WTC11 (cell line): ENCODE data around the gene TRPC4AP.

Source experiments
- CREM ChIP-seq: sonication (generic); formaldehyde crosslinking; IDR thresholded peaks from 2 replicates; pipeline ENCODE4 v1.8.1; 2022; ENCODE audit warnings: mild to moderate bottlenecking, missing genetic modification reagents, moderate library complexity
- CTCF ChIP-seq: fragments of 200-600 bp; IDR thresholded peaks from 2 replicates; pipeline ENCODE4 v1.8.0; 2022; ENCODE audit warnings: antibody characterized with exemption
- ETV6 ChIP-seq: sonication (generic); formaldehyde crosslinking; IDR thresholded peaks from 2 replicates; pipeline ENCODE4 v1.8.1; 2022; ENCODE audit warnings: mild to moderate bottlenecking, missing genetic modification reagents
- NR2C2 ChIP-seq: sonication (generic); formaldehyde crosslinking; IDR thresholded peaks from 2 replicates; pipeline ENCODE4 v1.8.0; 2022; ENCODE audit warnings: mild to moderate bottlenecking, missing genetic modification reagents
- TEAD1 ChIP-seq: sonication (generic); formaldehyde crosslinking; IDR thresholded peaks from 2 replicates; pipeline ENCODE4 v1.8.0; 2022; ENCODE audit warnings: mild to moderate bottlenecking, missing genetic modification reagents
- ZNF416 ChIP-seq: fragments of 250-450 bp; sonication (Bioruptor Pico); IDR thresholded peaks from 2 replicates; pipeline ENCODE4 v1.9.0; 2021; ENCODE audit warnings: mild to moderate bottlenecking, inconsistent platforms
- ZNF423 ChIP-seq: fragments of 250-450 bp; sonication (Bioruptor Pico); IDR thresholded peaks from 2 replicates; pipeline ENCODE4 v2.1.2; 2022; ENCODE audit warnings: mild to moderate bottlenecking, moderate library complexity
- TF ChIP-seq, protein P1 (sequence below): sonication (generic); formaldehyde crosslinking; IDR thresholded peaks from 2 replicates; pipeline ENCODE4 v1.8.1; 2022; ENCODE audit warnings: low read depth, mild to moderate bottlenecking, moderate library complexity, missing genetic modification reagents, borderline replicate concordance
- TF ChIP-seq, protein P2 (sequence below): sonication (generic); formaldehyde crosslinking; IDR thresholded peaks from 2 replicates; pipeline ENCODE4 v1.8.0; 2022; ENCODE audit warnings: mild to moderate bottlenecking, missing genetic modification reagents

DNA sequence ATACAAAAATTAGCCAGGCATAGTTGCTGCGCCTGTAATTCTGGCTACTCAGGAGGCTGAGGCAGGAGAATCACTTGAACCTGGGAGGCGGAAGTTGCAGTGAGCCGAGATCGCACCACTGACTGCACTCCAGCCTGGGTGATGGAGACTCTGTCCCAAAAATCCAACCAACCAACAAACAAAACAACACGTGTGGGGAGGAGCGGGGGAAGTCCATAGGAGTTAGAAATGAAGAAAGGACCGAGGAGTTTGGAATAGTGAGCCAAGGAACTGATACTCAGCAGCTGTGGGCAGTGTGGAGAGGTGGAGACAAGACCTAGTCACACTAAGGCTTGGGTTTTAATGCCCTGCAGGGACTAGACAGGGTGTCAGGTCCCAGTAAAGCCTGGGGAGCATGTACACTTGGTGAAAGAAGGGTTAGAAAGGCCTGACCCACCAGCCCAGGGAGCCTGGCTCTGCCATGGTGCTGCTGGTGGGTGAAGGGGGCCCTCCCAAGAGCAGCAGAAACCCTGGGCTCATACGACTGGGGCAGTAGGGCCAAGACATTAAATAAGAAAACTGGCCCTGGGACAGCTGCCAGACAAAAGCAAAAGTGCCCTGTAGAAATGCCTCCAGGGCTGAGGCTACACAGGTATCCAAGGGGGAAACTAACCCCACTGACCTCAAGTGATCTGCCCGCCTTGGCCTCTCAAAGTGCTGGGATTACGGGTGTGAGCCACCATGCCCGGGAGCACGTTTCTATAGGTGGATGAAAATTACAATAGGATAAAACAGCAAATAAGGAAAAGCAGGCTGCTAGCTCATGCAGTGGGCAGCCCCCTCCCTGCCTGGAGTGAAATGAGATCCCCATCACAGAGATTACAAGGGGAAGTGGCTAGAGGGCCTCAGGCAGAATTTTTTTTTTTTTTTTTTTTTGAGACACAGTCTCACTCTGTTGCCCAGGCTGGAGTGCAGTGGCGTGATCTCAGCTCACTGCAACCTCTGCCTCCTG is 78.9 kb downstream of the TRPC4AP start:
- TF ChIP-seq, protein P1, sequence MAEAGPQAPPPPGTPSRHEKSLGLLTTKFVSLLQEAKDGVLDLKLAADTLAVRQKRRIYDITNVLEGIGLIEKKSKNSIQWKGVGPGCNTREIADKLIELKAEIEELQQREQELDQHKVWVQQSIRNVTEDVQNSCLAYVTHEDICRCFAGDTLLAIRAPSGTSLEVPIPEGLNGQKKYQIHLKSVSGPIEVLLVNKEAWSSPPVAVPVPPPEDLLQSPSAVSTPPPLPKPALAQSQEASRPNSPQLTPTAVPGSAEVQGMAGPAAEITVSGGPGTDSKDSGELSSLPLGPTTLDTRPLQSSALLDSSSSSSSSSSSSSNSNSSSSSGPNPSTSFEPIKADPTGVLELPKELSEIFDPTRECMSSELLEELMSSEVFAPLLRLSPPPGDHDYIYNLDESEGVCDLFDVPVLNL (CRISPR knock-in tag), result no peak
- TF ChIP-seq CTCF, result no peak
- TF ChIP-seq ZNF416 (CRISPR knock-in tag), result no peak
- no peak for TF ChIP-seq ZNF423 (CRISPR knock-in tag)
- TF ChIP-seq, protein P2, sequence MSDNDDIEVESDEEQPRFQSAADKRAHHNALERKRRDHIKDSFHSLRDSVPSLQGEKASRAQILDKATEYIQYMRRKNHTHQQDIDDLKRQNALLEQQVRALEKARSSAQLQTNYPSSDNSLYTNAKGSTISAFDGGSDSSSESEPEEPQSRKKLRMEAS (CRISPR knock-in tag), result no peak
- no peak for TF ChIP-seq TEAD1
- no peak for TF ChIP-seq ETV6 (CRISPR knock-in tag)
- no peak for TF ChIP-seq NR2C2
- no peak for TF ChIP-seq CREM (CRISPR knock-in tag)
